HTR-8/SVneo (cell line): Measurements from ENCODE around the gene ZNF500.

Experiments used
- DNase-seq: peaks from one replicate; pipeline ENCODE4 v3.0.0; 2011; ENCODE audit warnings: low spot score, mixed read lengths; ENCODE audit not compliant: insufficient read length
- FAIRE-seq: peaks from 2 replicates; lab custom pipeline; 2011; peaks lifted over from hg19 to GRCh38; lab: Jason Lieb, UNC

The ZNF500 gene

GRCh38 chr16:4776141-4776705 lies 9.3 kb upstream of the ZNF500 start:
- DNase-seq (no peak), FAIRE-seq (no peak)

- FAIRE-seq (no peak), DNase-seq (no peak)
These were observed 8.0 kb upstream of the ZNF500 start for GRCh38 chr16:4775005-4775404.

GRCh38 chr16:4772351-4772750 lies 5.4 kb upstream of the ZNF500 start:
- FAIRE-seq (no peak), DNase-seq (no peak)

- FAIRE-seq (no peak), DNase-seq (no peak)
These were observed 4.7 kb upstream of the ZNF500 start for GRCh38 chr16:4771646-4772045.

- FAIRE-seq (no peak), DNase-seq (no peak)
These were observed 2.3 kb upstream of the ZNF500 start for GRCh38 chr16:4769306-4769638.

DNA sequence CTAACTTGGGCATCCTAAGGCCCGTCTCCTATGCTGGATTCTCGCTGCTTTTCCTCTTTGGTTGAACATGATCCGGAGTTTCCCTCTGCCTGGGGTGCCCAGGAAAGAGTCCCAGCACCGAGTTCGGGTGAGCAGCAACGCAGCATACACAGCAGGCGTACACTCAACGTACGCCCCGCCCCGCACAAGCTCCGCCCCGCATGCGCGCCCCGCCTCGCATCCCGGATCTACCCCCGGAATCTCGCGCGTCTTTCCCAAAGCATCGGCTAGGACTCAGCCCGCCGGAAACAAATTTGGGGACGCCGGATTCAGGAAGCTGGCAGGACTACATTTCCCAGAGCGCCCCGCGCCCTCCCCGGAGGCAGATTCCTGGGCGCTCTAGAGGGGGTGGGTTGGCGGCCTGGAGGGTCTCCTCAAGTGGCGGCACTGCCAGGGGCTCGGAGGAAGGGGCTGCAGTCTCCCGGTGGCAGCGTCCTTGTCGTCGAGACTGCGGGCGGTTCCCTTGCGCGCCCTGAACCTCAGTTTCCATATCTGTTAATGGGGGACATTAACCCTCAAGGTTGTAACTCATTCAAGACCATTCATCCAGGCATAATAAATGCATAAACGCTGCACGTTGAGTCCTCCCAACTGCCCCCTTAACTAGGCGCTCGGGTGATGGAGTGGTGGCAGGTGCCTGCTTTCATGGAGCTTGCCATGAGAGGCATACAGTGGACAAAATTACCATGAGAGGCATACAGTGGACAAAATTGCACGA lies 1.8 kb upstream of the ZNF500 start:
- FAIRE-seq (peak; percentile 72), DNase-seq (peak; percentile 97)

- FAIRE-seq (no peak), DNase-seq (no peak)
These were observed 1.0 kb upstream of the ZNF500 start for GRCh38 chr16:4767872-4768548.

GRCh38 chr16:4765511-4766474 lies 1.2 kb downstream of the ZNF500 start:
- DNase-seq (no peak), FAIRE-seq (no peak)

- DNase-seq: no peak
- FAIRE-seq: no peak
These were observed 3.2 kb downstream of the ZNF500 start for GRCh38 chr16:4763791-4764190.

GRCh38 chr16:4762205-4762604 lies 4.8 kb downstream of the ZNF500 start:
- no peak for DNase-seq
- FAIRE-seq: no peak

GRCh38 chr16:4760221-4760910 lies 6.6 kb downstream of the ZNF500 start:
- FAIRE-seq: peak; percentile 23
- DNase-seq: no peak

- FAIRE-seq: no peak
These were observed 11.3 kb downstream of the ZNF500 start for GRCh38 chr16:4755687-4756086.

DNA sequence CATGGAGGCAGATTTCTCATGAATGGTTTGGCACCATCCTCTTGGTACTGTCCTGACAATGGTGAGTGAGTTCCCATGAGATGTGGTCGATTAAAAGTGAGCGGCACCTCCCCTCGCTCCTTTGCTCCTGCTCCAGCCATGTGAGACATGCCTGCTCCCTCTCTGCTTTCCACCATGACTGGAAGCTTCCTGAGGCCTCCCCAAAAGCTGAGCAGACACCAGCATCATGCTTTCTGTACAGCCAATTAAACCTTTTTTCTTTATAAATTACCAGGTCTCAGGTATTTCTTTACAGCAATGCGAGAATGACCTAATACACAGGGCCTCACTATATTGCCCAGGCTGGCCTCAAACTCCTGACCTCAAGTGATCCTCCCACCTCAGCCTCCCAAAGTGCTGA lies 12.1 kb downstream of the ZNF500 start:
- no peak for FAIRE-seq
- DNase-seq: no peak

More at GRCh38 chr16:4755687-4756086, 11.3 kb downstream of the ZNF500 start:
- DNase-seq: no peak

DNA sequence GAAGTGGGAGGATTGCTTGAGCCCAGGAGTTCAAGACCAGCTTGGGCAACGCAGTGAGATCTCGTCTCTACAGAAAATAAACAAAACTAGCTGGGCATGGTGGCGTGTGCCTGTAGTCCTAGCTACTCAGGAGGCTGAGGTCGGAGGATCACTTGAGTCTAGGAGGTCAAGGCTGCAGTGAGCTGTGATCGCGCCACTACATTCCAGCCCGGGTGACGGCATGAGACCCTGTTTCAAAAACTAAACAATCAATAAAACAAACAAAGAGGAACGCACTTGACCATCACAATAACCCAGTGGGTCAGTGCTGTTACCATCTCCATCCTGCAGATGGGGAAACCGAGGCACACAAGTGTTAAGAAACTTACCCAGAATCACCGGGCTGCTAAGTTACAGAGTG lies 13.7 kb downstream of the ZNF500 start:
- DNase-seq: no peak
- no peak for FAIRE-seq

GRCh38 chr16:4752351-4753100 lies 14.4 kb downstream of the ZNF500 start:
- FAIRE-seq: no peak
- no peak for DNase-seq

GRCh38 chr16:4750896-4751295 lies 16.1 kb downstream of the ZNF500 start:
- DNase-seq: no peak
- FAIRE-seq: no peak

DNA sequence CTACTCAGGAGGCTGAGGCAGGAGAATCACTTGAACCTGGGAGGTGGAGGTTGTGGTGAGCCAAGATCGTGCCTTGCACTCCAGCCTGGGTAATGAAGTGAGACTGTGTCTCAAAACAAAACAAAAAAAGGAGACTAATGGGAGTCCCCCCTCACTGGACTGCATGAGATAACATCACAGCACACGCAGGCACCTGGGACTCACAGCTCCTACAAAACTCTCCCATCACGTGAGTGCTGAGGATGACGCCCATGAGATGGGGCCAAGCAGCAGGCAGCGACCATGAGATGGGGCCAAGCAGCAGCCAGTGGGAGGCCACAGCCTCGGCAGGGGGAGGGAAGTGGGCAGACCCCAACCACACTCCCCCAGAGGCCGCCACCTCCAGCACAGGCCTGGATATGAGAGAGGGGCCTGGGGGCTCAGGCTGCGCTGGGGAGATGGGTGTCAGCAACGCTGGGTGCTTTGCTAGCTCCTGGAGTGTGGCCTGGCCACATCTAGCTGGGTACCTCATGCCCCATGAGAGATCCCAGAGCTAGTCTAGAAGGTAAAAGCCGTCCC lies 17.2 kb downstream of the ZNF500 start:
- DNase-seq: no peak

GRCh38 chr16:4748682-4749411 lies 18.1 kb downstream of the ZNF500 start:
- FAIRE-seq (no peak), DNase-seq (no peak)

More for the DNA sequence above, 17.2 kb downstream of the ZNF500 start:
- FAIRE-seq: no peak
